B cell (primary cell): Measurements from ENCODE around the gene GBX1. TPM values are rescaled to one million over a fixed set of nuclear protein-coding genes. Genes with fewer than 3 reads are reported as not detected.

Experiments
- ATAC-seq: fragments of 200-7000 bp; cut with Tn5 transposase; one replicate; pipeline ENCODE4 v1.10.0; 2021; ENCODE audit warnings: low read depth, mild to moderate bottlenecking, moderate number of reproducible peaks, moderate library complexity
- CTCF ChIA-PET: fragments of 350-600 bp; sonication (Branson Sonifier 250); formaldehyde crosslinking; loops from one replicate; lab custom pipeline; 2021; ENCODE audit warnings: antibody characterized with exemption, inconsistent platforms; lab: Charles Lee
- POLR2A ChIA-PET: fragments of 350-600 bp; sonication (Branson Sonifier 250); formaldehyde crosslinking; loops from one replicate; lab custom pipeline; 2021; ENCODE audit warnings: antibody characterized with exemption; lab: Charles Lee
- DNase-seq: peaks from one replicate; pipeline ENCODE4 v3.0.0; 2013
- H2AFZ ChIP-seq: 2 replicates; pipeline ENCODE4 v1.6.1; 2012; ENCODE audit warnings: mild to moderate bottlenecking, low read depth, low read length; ENCODE audit not compliant: insufficient read depth, poor library complexity, severe bottlenecking
- H3K27ac ChIP-seq, 2 donors: 1 replicate in 1 of 2; 2 replicates in 1 of 2; pipeline ENCODE4 v1.5.1; 2012 to 2013; ENCODE audit warnings: low read length in 2 of 2, mild to moderate bottlenecking in 2 of 2, moderate library complexity in 1 of 2
- H3K27me3 ChIP-seq, 4 experiments: fragments of 200-600 bp in 1 of 4; sonication (generic) in 1 of 4; replicated peaks in 1 of 4; 1 replicate in 2 of 4; 2 replicates in 2 of 4; pipeline versions ENCODE4 v1.6.1 to v1.7.0; 2013 to 2016; ENCODE audit warnings: low read length in 3 of 4, mild to moderate bottlenecking in 2 of 4, mixed read lengths in 1 of 4, moderate library complexity in 1 of 4; ENCODE audit not compliant: insufficient read depth in 4 of 4, control insufficient read depth in 3 of 4; ENCODE audit errors: control extremely low read depth in 1 of 4
- H3K36me3 ChIP-seq, 2 experiments: replicated peaks in 1 of 2; 1 replicate in 1 of 2; 2 replicates in 1 of 2; pipeline versions ENCODE4 v1.6.1 to v1.7.1; 2013; ENCODE audit warnings: low read length in 1 of 2; ENCODE audit not compliant: insufficient read depth in 2 of 2, control insufficient read depth in 1 of 2; ENCODE audit errors: control extremely low read depth in 1 of 2, extremely low read depth in 1 of 2
- H3K4me1 ChIP-seq, 2 donors: fragments of 200-600 bp in 1 of 2; sonication (generic) in 1 of 2; 1 replicate in 1 of 2; 2 replicates in 1 of 2; pipeline versions ENCODE4 v1.5.1 to v1.6.1; 2013 to 2017; ENCODE audit warnings: low read length in 2 of 2; ENCODE audit not compliant: control insufficient read depth in 2 of 2, insufficient read depth in 2 of 2
- H3K4me2 ChIP-seq: replicated peaks from 2 replicates; pipeline ENCODE3; 2012; ENCODE audit warnings: mild to moderate bottlenecking, low read depth, low read length; ENCODE audit not compliant: poor library complexity, severe bottlenecking
- H3K4me3 ChIP-seq, 5 experiments: fragments of 200-600 bp in 1 of 5; sonication (generic) in 1 of 5; 1 replicate in 3 of 5; 2 replicates in 2 of 5; pipeline versions ENCODE4 v1.5.1 to v1.7.0; 2011 to 2016; ENCODE audit warnings: low read length in 4 of 5, mild to moderate bottlenecking in 4 of 5, low read depth in 2 of 5, control low read depth in 1 of 5, moderate library complexity in 1 of 5; ENCODE audit not compliant: insufficient read depth in 1 of 5; ENCODE audit errors: control extremely low read depth in 1 of 5, extremely low read depth in 1 of 5
- H3K79me2 ChIP-seq: fragments of 200-600 bp; sonication (generic); one replicate; pipeline ENCODE4 v1.6.0; 2016; ENCODE audit warnings: low read length; ENCODE audit not compliant: control insufficient read depth, insufficient read depth
- H3K9ac ChIP-seq: fragments of 200-600 bp; sonication (generic); 2 replicates; pipeline ENCODE4 v1.6.1; 2017; ENCODE audit warnings: mild to moderate bottlenecking, low read length, moderate library complexity
- H3K9me3 ChIP-seq, 3 donors: one replicate each; pipeline versions ENCODE4 v1.6.1 to v1.7.1; 2013; ENCODE audit warnings: low read length in 2 of 3; ENCODE audit not compliant: control insufficient read depth in 2 of 3, insufficient read depth in 1 of 3; ENCODE audit errors: control extremely low read depth in 1 of 3
- H4K20me1 ChIP-seq: 2 replicates; pipeline ENCODE4 v1.6.0; 2012; ENCODE audit warnings: mild to moderate bottlenecking, low read length; ENCODE audit not compliant: insufficient read depth, control insufficient read depth, poor library complexity, severe bottlenecking
- H3K27ac Mint-ChIP-seq: one replicate; pipeline ENCODE4 v1.8.0; 2021; ENCODE audit warnings: mixed read lengths
- H3K27me3 Mint-ChIP-seq: one replicate; pipeline ENCODE4 v1.8.0; 2021; ENCODE audit warnings: mixed read lengths
- H3K4me1 Mint-ChIP-seq: one replicate; pipeline ENCODE4 v1.8.0; 2021; ENCODE audit warnings: mixed read lengths
- H3K4me3 Mint-ChIP-seq: one replicate; pipeline ENCODE4 v1.8.0; 2021; ENCODE audit warnings: mixed read lengths
- H3K9me3 Mint-ChIP-seq: one replicate; pipeline ENCODE4 v1.8.0; 2022; ENCODE audit warnings: mixed read lengths; ENCODE audit not compliant: insufficient read depth
- CTCF ChIP-seq: fragments of 200-600 bp; IDR thresholded peaks from one replicate; pipeline ENCODE4 v1.8.0; 2022; ENCODE audit warnings: antibody characterized with exemption, mild to moderate bottlenecking
- EZH2 ChIP-seq: IDR thresholded peaks from 2 replicates; pipeline ENCODE4 v1.6.1; 2012; ENCODE audit warnings: borderline replicate concordance, low read depth, mild to moderate bottlenecking, moderate library complexity, low read length; ENCODE audit not compliant: insufficient read depth, poor library complexity, severe bottlenecking
- whole genome bisulfite sequencing: methylation state at CpG from one replicate; pipeline ENCODE4 v1.1.5; 2013; ENCODE audit warnings: missing lambda C conversion rate; ENCODE audit not compliant: insufficient coverage; 5-methylcytosine and 5-hydroxymethylcytosine counted together
- intact Hi-C: fragments of 100-400 bp; cut with micrococcal nuclease; formaldehyde crosslinking; loops from one replicate; pipeline ENCODE4 v1.10.0; 2022
- polyA plus RNA-seq: library from polyadenylated mRNA; depleted of rRNA; stranded (reverse); fragments of >200 nt; gene quantifications from 2 replicates; pipeline ENCODE4 v1.2.3, GENCODE V29; 2012
- total RNA-seq, 2 donors: library from RNA; stranded (reverse); fragments of 120-200 nt in 1 of 2; gene quantifications; 1 replicate in 1 of 2; 2 replicates in 1 of 2; pipeline versions ENCODE4 v1.2.3 to v1.2.4, GENCODE V29; 2013 to 2022

The GBX1 gene
- total and polyA plus RNA-seq, 2 donors (not counting 1 experiment from before 2014, with no cell fraction given) = not detected

DNA sequence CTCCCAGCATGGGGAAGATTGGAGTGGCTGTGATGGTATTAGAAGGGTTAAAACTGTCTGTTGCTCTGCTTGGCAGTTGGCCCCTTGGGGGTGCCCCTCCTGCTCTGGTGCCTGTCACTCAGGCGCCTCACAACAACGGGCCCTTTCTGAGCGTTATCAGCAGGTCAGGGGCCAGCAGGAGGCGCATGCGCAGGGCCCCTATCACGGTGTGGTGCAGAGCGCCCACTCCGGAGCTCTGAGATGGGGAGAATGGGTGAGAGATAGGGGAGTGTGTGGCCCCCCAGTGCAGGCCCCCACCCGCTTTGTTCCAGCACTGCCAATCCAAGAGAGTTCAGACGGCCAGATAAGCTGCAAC, 24.8 kb downstream of the GBX1 start:
- POLR2A ChIA-PET = no interaction called here
- Histone ChIP-seq H3K27ac (no peak overlapping the region), H3K9ac (no peak overlapping the region), H3K4me2 (no peak overlapping the region), H3K4me3 (no peak overlapping the region), H3K27me3 (peaks cover 0 to under 1% (median 0%) of the 10 kb centered on the region in 4 experiments), H3K9me3 (no peaks in the 10 kb centered on the region), H3K36me3 (no peaks in the 10 kb centered on the region), H4K20me1 (no peaks in the 10 kb centered on the region), H3K4me1 (no peaks in the 10 kb centered on the region), H2AFZ (no peak overlapping the region), H3K79me2 (no peaks in the 10 kb centered on the region)
- Mint-ChIP-seq H3K27me3 (peaks cover 6% of the 10 kb centered on the region), H3K9me3 (no peaks in the 10 kb centered on the region), H3K4me3 (no peak overlapping the region), H3K27ac (no peak overlapping the region), H3K4me1 (no peaks in the 10 kb centered on the region)
- no peak for ATAC-seq
- no peak for DNase-seq
- TF ChIP-seq CTCF = no peak
- TF ChIP-seq EZH2 = no peak
- intact Hi-C loops = no loop called here
- CTCF ChIA-PET = interaction anchor here (1.0 kb wide), 1 partner anchor 19 kb away, joined by 4 read pairs; no protein-coding TSS in a partner anchor
- 82% methylated on average over 8 of the region's 10 CpGs for whole genome bisulfite sequencing

- ATAC-seq (no peak), DNase-seq (no peak)
- H3K27me3 Mint-ChIP-seq = peaks cover 4% of the 10 kb centered on the region
- no peaks in the 10 kb centered on the region for H3K4me1 ChIP-seq
- no peaks in the 10 kb centered on the region for H3K9me3 ChIP-seq
- H2AFZ ChIP-seq = no peak overlapping the region
- H3K4me1 Mint-ChIP-seq = no peaks in the 10 kb centered on the region
- no peak for TF ChIP-seq EZH2
- TF ChIP-seq CTCF = no peak
- no peak overlapping the region for H3K4me3 Mint-ChIP-seq
- no peaks in the 10 kb centered on the region for H4K20me1 ChIP-seq
- ChIA-PET CTCF (interaction anchor here (1.1 to 1.2 kb wide), 2 partner anchors 18 to 25 kb away, joined by 3 to 4 read pairs; no protein-coding TSS in a partner anchor), POLR2A (no interaction called here)
- H3K27ac ChIP-seq = no peak overlapping the region
- H3K79me2 ChIP-seq = no peaks in the 10 kb centered on the region
- H3K9ac ChIP-seq = no peak overlapping the region
- H3K9me3 Mint-ChIP-seq = no peaks in the 10 kb centered on the region
- no peaks in the 10 kb centered on the region for H3K27me3 ChIP-seq
- 95% methylated on average over 30 of the region's 31 CpGs for WGBS
- intact Hi-C loops = no loop called here
- H3K4me3 ChIP-seq = no peak overlapping the region
- no peak overlapping the region for H3K27ac Mint-ChIP-seq
- H3K36me3 ChIP-seq = no peaks in the 10 kb centered on the region
- H3K4me2 ChIP-seq = no peak overlapping the region
These were observed 25.4 kb downstream of the GBX1 start for GRCh38 chr7:151141855-151142685.
